Measurements from ENCODE around the gene THYN1.
"Not testable (repeated sequence)": the region's sequence is repeated elsewhere in the genome, so short reads cannot be mapped to it uniquely, and the experiment has no call there.

The THYN1 gene

GRCh38 chr11:134253188-134253993 is at the start of gene THYN1, which contains the start of gene ACAD8:
THYN1 (minus strand) TSS chr11:134253352; CDS start chr11:134252882, 470 bp downstream.
ACAD8 (plus strand) TSS chr11:134253568; CDS start chr11:134253601, 33 bp downstream.
- DNase-seq, result peak; percentile 97

GRCh38 chr11:134294664-134295063 is 41.5 kb upstream of the THYN1 start:
- no peak for DNase-seq

GRCh38 chr11:134293119-134294113 is 40.3 kb upstream of the THYN1 start:
- no peak for DNase-seq

GRCh38 chr11:134292661-134293060 is 39.5 kb upstream of the THYN1 start:
- DNase-seq, result no peak

- DNase-seq, result no peak
Measured at GRCh38 chr11:134291196-134291595, 38.0 kb upstream of the THYN1 start.

- DNase-seq, result no peak
Measured at GRCh38 chr11:134290646-134291045, 37.5 kb upstream of the THYN1 start.

- no peak for DNase-seq
Measured at GRCh38 chr11:134289789-134290188, 36.6 kb upstream of the THYN1 start.

DNA sequence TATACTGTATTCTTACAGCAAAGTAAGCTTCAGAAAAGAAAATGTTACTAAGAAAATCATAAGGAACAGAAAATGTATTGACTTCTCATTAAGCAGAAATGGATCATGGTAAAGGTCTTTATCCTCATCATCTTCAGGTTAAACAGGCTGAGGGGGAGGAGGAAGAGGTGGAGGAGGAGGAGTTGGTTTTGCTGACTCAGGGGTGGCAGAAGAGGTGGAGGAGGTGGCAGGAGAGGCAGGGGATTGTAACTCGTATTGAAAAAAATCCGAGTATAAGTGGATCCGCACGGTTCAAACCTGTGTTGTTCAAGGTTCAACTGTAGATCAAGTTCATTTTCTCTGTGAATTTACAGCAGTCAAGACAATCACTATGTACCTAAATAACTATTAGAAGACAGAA is 36.0 kb upstream of the THYN1 start:
- DNase-seq, result no peak

DNA sequence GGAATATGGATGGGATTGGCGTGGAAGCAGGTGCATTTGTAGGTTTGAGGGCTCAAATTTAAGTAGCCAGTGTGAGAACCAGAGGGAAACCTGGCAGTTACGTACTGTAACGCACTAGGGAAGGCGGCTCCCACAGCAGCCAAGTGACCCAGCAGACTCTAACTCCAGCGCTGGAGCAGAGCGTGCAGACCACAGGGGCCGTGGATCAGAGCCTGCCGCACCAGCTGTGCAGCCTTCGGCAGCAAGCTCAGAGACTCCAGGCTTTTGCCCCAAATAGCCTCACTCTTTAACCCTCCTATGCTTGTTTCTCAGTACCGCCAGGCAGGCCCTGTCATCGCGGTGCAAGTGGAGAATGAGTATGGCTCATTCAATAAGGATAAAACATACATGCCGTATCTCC is 35.3 kb upstream of the THYN1 start:
- DNase-seq, result no peak

GRCh38 chr11:134287561-134287960 is 34.4 kb upstream of the THYN1 start:
- DNase-seq, result no peak

- DNase-seq, result not testable (repeated sequence)
Measured at GRCh38 chr11:134284349-134284748, 31.2 kb upstream of the THYN1 start.

DNA sequence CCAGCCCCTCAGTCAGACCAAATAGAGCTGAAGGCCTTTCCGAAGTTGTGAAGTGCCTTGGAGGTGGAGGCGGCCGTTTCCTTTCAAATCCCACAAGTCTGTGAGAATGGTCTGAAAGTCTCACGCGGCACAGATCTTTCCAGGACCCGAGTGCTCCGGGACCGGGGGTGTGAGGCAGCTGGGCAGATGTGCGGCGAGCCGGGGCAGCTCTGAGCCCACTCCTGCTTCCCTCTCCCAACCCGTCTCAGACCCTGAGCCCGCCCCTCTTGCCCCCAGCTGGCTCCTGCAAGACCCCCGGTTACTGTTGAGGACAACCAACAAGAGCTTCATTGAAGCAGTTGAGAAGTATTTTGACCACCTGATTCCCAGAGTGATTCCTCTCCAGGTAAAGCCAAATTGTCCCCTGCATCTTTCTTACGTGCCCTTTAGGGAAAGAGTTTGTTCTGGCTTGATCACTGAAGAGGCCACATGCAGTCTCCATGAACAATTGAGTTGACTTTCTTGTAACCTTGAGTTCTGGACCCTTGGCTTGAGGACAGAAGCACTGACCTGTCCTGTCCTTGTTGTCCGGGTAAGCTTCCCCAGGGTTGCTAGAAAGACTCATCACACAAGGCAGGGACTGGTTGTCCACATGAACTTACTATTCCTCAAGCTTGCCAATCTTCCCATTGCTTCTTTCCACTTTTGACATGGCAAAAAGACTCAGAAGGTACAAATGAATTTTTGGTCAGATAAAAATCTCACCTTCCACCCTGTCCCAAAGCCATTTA is 30.5 kb upstream of the THYN1 start:
- no peak for DNase-seq

- DNase-seq, result no peak
Measured at GRCh38 chr11:134282121-134283045, 29.2 kb upstream of the THYN1 start.

DNA sequence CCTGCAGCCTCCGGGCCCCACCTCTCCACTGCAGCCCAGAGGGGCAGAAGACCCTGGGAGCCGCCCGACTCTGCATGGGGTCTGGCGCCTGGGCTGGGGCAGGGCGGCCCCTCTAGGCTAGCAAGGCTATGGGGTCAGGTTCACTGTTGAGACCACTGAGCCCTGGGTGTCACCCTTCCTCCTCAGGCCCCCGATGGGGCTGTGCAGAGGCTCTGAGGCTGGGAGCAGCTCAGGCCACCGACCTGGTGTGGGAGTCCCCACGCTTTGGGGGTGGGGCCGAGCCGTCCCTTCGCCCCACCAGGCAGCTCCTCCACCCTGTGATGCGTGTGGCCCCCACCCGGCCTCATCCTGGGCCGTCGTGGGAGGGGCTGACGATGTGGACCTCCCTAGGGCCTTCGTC is 28.5 kb upstream of the THYN1 start:
- DNase-seq, result not testable (repeated sequence)

- no peak for DNase-seq
Measured at GRCh38 chr11:134278356-134278755, 25.2 kb upstream of the THYN1 start.

GRCh38 chr11:134277183-134278001 is 24.2 kb upstream of the THYN1 start:
- no peak for DNase-seq

GRCh38 chr11:134276396-134277182 is 23.4 kb upstream of the THYN1 start:
- no peak for DNase-seq

GRCh38 chr11:134275534-134276395 is 22.6 kb upstream of the THYN1 start, which contains the start of gene GLB1L3:
GLB1L3 (plus strand) TSS chr11:134276379; CDS start chr11:134276741, 362 bp downstream.
- no peak for DNase-seq

DNA sequence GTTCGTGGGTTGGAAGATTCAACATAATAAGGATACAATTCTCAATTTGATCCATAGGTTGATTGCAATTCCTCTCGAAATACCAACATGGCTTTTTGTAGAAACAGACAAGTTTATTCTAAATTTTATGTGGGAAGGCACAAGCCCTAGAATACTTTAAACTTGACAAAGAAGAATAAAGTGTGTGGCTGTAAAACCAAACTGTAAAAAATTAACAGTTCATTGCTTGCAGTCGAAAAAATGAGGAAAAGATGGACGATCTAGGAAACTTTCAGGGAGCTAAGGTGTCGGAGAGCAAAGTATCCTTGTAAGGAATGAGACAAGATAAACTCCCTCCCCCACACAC is 22.0 kb upstream of the THYN1 start:
- no peak for DNase-seq
